ENCODE data around the gene DPAGT1. TPM values are rescaled to one million over a fixed set of nuclear protein-coding genes. Genes with fewer than 3 reads are reported as not detected.

The DPAGT1 gene
- total RNA-seq, 3 donors from 2014 or later (not counting 1 experiment from before 2014, with no cell fraction given): 20.5 to 28.5 (median 24.4) TPM

DNA sequence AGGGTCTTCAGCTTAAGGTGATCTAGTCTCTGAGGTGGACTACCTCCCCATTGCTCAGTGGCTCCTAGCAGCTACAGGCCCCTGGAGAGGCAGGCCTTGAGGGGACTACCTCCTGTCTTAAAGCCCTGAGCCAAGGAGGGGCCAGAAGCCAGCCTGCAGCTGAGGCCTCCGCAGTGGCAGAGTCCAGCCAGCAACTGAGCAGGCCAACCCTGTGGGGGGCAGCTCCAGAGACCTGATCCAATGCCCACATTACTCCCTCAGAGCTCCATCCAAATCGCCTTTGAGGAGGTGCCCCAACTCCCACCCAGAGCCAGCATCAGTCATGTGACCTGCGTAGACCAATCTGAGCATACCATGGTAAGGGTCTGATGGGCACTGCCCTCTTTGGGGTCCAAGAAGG lies 8.2 kb upstream of the DPAGT1 start:
- Mint-ChIP-seq H3K9me3 (no peaks in the 10 kb centered on the region), H3K36me3 (no peaks in the 10 kb centered on the region), H3K27me3 (ENCODE audit: low read depth in 2 of 2) (no peaks in the 10 kb centered on the region), H3K4me3 (peak overlapping the region; percentile 89), H3K4me1 (peaks cover 34 to 39% of the 10 kb centered on the region in 2 donors), H3K27ac (peak overlapping the region; percentile 79 to 91)
- 96% methylated on average over 3 of the region's 3 CpGs for WGBS (ENCODE audit: insufficient coverage)
- ATAC-seq: no peak
- Histone ChIP-seq H3K4me3 (ENCODE audit: low read length) (no peak overlapping the region), H3K36me3 (ENCODE audit: control insufficient read depth, insufficient read depth, low read length) (peaks cover 32% of the 10 kb centered on the region), H3K27ac (ENCODE audit: low read length) (no peak overlapping the region), H3K4me1 (ENCODE audit: control insufficient read depth, insufficient read depth, low read length) (peaks cover 35% of the 10 kb centered on the region), H3K27me3 (ENCODE audit: control insufficient read depth, insufficient read depth, low read length) (no peaks in the 10 kb centered on the region), H3K9me3 (ENCODE audit: control insufficient read depth, insufficient read depth, low read length) (no peaks in the 10 kb centered on the region)
- TF ChIP-seq, protein P1, sequence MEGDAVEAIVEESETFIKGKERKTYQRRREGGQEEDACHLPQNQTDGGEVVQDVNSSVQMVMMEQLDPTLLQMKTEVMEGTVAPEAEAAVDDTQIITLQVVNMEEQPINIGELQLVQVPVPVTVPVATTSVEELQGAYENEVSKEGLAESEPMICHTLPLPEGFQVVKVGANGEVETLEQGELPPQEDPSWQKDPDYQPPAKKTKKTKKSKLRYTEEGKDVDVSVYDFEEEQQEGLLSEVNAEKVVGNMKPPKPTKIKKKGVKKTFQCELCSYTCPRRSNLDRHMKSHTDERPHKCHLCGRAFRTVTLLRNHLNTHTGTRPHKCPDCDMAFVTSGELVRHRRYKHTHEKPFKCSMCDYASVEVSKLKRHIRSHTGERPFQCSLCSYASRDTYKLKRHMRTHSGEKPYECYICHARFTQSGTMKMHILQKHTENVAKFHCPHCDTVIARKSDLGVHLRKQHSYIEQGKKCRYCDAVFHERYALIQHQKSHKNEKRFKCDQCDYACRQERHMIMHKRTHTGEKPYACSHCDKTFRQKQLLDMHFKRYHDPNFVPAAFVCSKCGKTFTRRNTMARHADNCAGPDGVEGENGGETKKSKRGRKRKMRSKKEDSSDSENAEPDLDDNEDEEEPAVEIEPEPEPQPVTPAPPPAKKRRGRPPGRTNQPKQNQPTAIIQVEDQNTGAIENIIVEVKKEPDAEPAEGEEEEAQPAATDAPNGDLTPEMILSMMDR (IDR thresholded peaks at IDR 0.05): no peak
- intact Hi-C loops (cut with micrococcal nuclease): no loop called here
- no peak for DNase-seq

DNA sequence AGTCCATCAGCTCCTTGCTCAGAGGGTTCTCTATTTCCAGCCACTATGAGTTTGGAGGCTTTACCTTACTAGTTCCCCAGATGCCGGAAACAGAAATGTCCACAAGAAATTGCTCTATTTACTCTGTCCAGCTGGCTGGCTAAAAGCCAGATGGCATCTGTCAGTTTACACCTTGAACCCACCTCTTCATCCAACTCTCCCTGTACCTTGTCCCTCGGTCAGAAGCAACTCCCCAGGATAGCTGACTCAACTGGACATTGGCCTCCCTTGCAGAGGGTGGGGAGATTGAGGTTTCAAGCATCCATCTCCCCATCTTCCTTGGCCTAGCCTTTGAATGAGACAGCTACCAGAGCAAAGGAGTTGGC lies 7.2 kb upstream of the DPAGT1 start:
- Mint-ChIP-seq H3K27ac (peak overlapping the region; percentile 79 to 91), H3K4me3 (peak overlapping the region; percentile 89), H3K9me3 (no peaks in the 10 kb centered on the region), H3K36me3 (no peaks in the 10 kb centered on the region), H3K27me3 (ENCODE audit: low read depth in 2 of 2) (no peaks in the 10 kb centered on the region), H3K4me1 (peaks cover 34 to 39% of the 10 kb centered on the region in 2 donors)
- DNase-seq (no peak), ATAC-seq (no peak)
- Histone ChIP-seq H3K27me3 (ENCODE audit: control insufficient read depth, insufficient read depth, low read length) (no peaks in the 10 kb centered on the region), H3K9me3 (ENCODE audit: control insufficient read depth, insufficient read depth, low read length) (no peaks in the 10 kb centered on the region), H3K27ac (ENCODE audit: low read length) (no peak overlapping the region), H3K4me1 (ENCODE audit: control insufficient read depth, insufficient read depth, low read length) (peaks cover 35% of the 10 kb centered on the region), H3K4me3 (ENCODE audit: low read length) (peak overlapping the region; percentile 76), H3K36me3 (ENCODE audit: control insufficient read depth, insufficient read depth, low read length) (peaks cover 26% of the 10 kb centered on the region)
- intact Hi-C loops (cut with micrococcal nuclease): no loop called here
- TF ChIP-seq, protein P1 (IDR thresholded peaks at IDR 0.05): no peak
- WGBS (ENCODE audit: insufficient coverage): 89% methylated on average over 2 of the region's 2 CpGs

DNA sequence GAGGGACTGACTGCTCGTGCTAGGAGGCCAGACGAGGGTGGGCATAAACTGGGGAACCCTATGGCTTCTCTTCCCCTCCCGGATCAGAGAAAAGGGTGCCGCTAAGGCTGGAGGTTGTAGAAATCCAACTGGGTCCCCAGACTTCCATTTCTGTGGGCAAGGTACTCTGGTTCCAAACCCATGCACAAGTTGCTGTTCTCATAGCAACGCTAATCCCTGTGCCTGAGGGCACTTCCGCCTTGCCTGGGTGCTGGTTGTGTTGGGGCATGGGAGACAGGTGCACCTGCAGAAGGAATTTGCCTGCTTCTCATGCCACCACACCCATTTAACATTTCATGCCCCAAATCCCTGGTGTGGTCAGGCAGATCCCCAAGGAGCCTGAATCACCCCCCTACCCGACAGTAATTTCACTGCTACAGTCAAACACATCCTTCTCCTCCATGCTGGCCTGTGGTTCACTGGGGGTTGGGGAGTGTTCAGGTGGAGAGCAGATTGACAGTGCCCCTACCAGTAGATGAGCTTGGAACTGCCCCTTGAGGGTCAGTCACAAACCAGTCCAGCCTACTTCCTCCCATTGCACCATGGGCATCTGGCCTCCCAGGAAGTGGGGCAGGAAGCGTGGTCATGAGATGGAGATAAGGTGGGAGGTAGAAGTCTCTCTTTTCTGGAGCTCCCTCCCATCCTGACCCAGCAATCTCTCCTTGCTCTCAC lies 6.6 kb upstream of the DPAGT1 start:
- DNase-seq (peak in 1 of 2 donors; percentile 68), ATAC-seq (peak in 1 of 3 donors; percentile 14)
- H3K4me1 ChIP-seq (ENCODE audit: control insufficient read depth, insufficient read depth, low read length): peaks cover 35% of the 10 kb centered on the region
- H3K4me3 ChIP-seq (ENCODE audit: low read length): peak overlapping the region; percentile 76
- H3K9me3 ChIP-seq (ENCODE audit: control insufficient read depth, insufficient read depth, low read length): no peaks in the 10 kb centered on the region
- H3K4me1 Mint-ChIP-seq: peaks cover 34 to 39% of the 10 kb centered on the region in 2 donors
- TF ChIP-seq, protein P1 (IDR thresholded peaks at IDR 0.05): no peak
- H3K27me3 ChIP-seq (ENCODE audit: control insufficient read depth, insufficient read depth, low read length): no peaks in the 10 kb centered on the region
- H3K4me3 Mint-ChIP-seq: peak overlapping the region; percentile 89
- 4% methylated on average over 6 of the region's 8 CpGs for WGBS (ENCODE audit: insufficient coverage)
- intact Hi-C loops (cut with micrococcal nuclease): no loop called here
- peaks cover 23% of the 10 kb centered on the region for H3K36me3 ChIP-seq (ENCODE audit: control insufficient read depth, insufficient read depth, low read length)
- no peak overlapping the region for H3K27ac ChIP-seq (ENCODE audit: low read length)
- H3K27ac Mint-ChIP-seq: peak overlapping the region; percentile 79 to 91
- no peaks in the 10 kb centered on the region for H3K27me3 Mint-ChIP-seq (ENCODE audit: low read depth in 2 of 2)
- H3K9me3 Mint-ChIP-seq: no peaks in the 10 kb centered on the region
- H3K36me3 Mint-ChIP-seq: no peaks in the 10 kb centered on the region

All from natural killer cell (primary cell).